ENCODE data around the gene UNC5B.

DNA sequence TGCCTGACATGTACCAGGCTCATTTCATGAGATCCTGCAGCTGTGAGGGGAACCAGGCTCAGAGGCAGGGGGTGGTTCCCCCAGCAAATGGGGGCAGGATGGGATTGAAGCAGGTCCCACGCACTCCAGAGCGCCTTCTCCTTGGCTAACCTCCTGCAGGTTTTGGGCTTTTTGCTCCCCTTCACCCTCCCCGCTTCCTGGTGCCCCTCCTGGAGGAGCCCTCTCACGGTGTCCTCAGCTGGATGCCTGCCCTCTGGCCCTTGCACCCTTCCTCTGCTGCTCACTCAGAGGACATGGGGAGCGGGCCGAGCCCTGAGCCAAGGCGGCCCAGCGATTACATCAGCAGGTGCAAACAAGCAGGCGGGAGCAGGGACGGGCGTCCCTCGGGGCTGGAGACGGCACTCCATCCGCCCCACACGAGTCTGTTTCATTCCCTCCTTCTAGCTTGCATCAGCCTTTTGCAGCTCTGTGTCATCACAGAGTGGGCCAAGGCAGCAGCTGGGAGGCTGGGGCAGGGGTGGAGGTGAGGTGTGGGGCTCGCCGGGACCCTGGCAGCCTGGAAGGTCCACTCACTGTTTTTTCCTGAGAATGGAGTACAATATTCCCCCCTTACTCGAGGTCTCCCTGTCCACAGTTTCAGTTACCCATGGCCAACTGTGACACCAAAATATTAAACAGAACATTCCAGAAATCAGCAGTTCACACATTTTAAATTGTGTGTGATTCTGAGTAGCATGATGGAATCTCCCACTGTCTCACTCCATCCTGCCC, 54.0 kb downstream of the UNC5B start:
- TF ChIP-seq, protein P1, sequence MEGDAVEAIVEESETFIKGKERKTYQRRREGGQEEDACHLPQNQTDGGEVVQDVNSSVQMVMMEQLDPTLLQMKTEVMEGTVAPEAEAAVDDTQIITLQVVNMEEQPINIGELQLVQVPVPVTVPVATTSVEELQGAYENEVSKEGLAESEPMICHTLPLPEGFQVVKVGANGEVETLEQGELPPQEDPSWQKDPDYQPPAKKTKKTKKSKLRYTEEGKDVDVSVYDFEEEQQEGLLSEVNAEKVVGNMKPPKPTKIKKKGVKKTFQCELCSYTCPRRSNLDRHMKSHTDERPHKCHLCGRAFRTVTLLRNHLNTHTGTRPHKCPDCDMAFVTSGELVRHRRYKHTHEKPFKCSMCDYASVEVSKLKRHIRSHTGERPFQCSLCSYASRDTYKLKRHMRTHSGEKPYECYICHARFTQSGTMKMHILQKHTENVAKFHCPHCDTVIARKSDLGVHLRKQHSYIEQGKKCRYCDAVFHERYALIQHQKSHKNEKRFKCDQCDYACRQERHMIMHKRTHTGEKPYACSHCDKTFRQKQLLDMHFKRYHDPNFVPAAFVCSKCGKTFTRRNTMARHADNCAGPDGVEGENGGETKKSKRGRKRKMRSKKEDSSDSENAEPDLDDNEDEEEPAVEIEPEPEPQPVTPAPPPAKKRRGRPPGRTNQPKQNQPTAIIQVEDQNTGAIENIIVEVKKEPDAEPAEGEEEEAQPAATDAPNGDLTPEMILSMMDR (IDR thresholded peaks at IDR 0.05) = peak in 1 of 4 experiments; percentile 19
- TF ChIP-seq POLR2A (IDR thresholded peaks at IDR 0.05) = no peak
